CD14-positive monocyte (primary cell): Measurements from ENCODE around the gene GRIN3B. TPM values are rescaled to one million over a fixed set of nuclear protein-coding genes. Genes with fewer than 3 reads are reported as not detected.
A peak's percentile ranks its signal among the peaks of the same experiment; 100 is the strongest.

ENCODE experiments used
- DNase-seq, 3 donors: peaks; one replicate each; pipeline ENCODE4 v3.0.0-alpha.2; 2011 to 2022
- H2AFZ ChIP-seq: 2 replicates; pipeline ENCODE4 v1.6.0; 2012; ENCODE audit warnings: mild to moderate bottlenecking, low read depth, low read length, inconsistent platforms; ENCODE audit not compliant: insufficient read depth, poor library complexity, severe bottlenecking
- H3K27ac ChIP-seq, 2 donors: 1 replicate in 1 of 2; 2 replicates in 1 of 2; pipeline ENCODE4 v1.5.1; 2012 to 2013; ENCODE audit warnings: low read length in 2 of 2, control low read depth in 1 of 2, inconsistent platforms in 1 of 2, low read depth in 1 of 2, mild to moderate bottlenecking in 1 of 2
- H3K27me3 ChIP-seq, 2 donors: one replicate each; pipeline versions ENCODE4 v1.6.0 to v1.6.1; 2011 to 2013; ENCODE audit warnings: low read length in 2 of 2; ENCODE audit not compliant: control insufficient read depth in 2 of 2, insufficient read depth in 2 of 2
- H3K36me3 ChIP-seq, 2 donors: replicated peaks in 1 of 2; 1 replicate in 1 of 2; 2 replicates in 1 of 2; pipeline versions ENCODE4 v1.5.1 to v1.6.1; 2012 to 2013; ENCODE audit warnings: low read length in 2 of 2, control low read depth in 1 of 2, inconsistent platforms in 1 of 2, mild to moderate bottlenecking in 1 of 2; ENCODE audit not compliant: insufficient read depth in 2 of 2, control insufficient read depth in 1 of 2
- H3K4me1 ChIP-seq, 2 donors: 1 replicate in 1 of 2; 2 replicates in 1 of 2; pipeline versions ENCODE4 v1.5.1 to v1.6.1; 2012 to 2013; ENCODE audit warnings: low read length in 2 of 2, control low read depth in 1 of 2, inconsistent platforms in 1 of 2, mild to moderate bottlenecking in 1 of 2, moderate library complexity in 1 of 2; ENCODE audit not compliant: insufficient read depth in 2 of 2, control insufficient read depth in 1 of 2
- H3K4me2 ChIP-seq: replicated peaks from 2 replicates; pipeline ENCODE3; 2012; ENCODE audit warnings: low read length, moderate library complexity, mild to moderate bottlenecking; ENCODE audit not compliant: poor library complexity, severe bottlenecking; ENCODE audit errors: extremely low read depth
- H3K4me3 ChIP-seq, 3 experiments: fragments of 200-600 bp in 1 of 3; sonication (generic) in 1 of 3; replicated peaks in 1 of 3; 1 replicate in 2 of 3; 2 replicates in 1 of 3; pipeline ENCODE4 v1.5.1; 2011 to 2013; ENCODE audit warnings: low read length in 3 of 3, mild to moderate bottlenecking in 3 of 3, control low read depth in 2 of 3, low read depth in 2 of 3, inconsistent platforms in 1 of 3, moderate library complexity in 1 of 3
- H3K79me2 ChIP-seq: 2 replicates; pipeline ENCODE4 v1.6.0; 2012; ENCODE audit warnings: mild to moderate bottlenecking, control low read depth, inconsistent platforms, low read length, moderate library complexity; ENCODE audit not compliant: insufficient read depth
- H3K9ac ChIP-seq: 2 replicates; pipeline ENCODE4 v1.6.0; 2017; ENCODE audit warnings: low read length, mild to moderate bottlenecking; ENCODE audit not compliant: insufficient read depth, poor library complexity, severe bottlenecking
- H3K9me3 ChIP-seq, 2 donors: replicated peaks in 1 of 2; 1 replicate in 1 of 2; 2 replicates in 1 of 2; pipeline versions ENCODE4 v1.5.1 to v1.6.1; 2012 to 2013; ENCODE audit warnings: low read length in 2 of 2, control low read depth in 1 of 2; ENCODE audit not compliant: control insufficient read depth in 1 of 2, insufficient read depth in 1 of 2
- H4K20me1 ChIP-seq: 2 replicates; pipeline ENCODE4 v1.6.0; 2012; ENCODE audit warnings: mild to moderate bottlenecking, low read length, control low read depth, moderate library complexity; ENCODE audit not compliant: insufficient read depth
- H3K27ac Mint-ChIP-seq, 7 donors: one replicate each; pipeline ENCODE4 v1.8.0; 2020; ENCODE audit warnings: mild to moderate bottlenecking in 7 of 7, mixed read lengths in 7 of 7, moderate library complexity in 6 of 7, inconsistent platforms in 2 of 7
- H3K27me3 Mint-ChIP-seq, 3 donors: one replicate each; pipeline ENCODE4 v1.8.0; 2021 to 2022; ENCODE audit warnings: low read depth in 3 of 3, mild to moderate bottlenecking in 3 of 3, mixed read lengths in 3 of 3, moderate library complexity in 3 of 3, inconsistent platforms in 1 of 3
- H3K36me3 Mint-ChIP-seq, 2 donors: one replicate each; pipeline ENCODE4 v1.8.0; 2020; ENCODE audit warnings: mixed read lengths in 2 of 2, inconsistent platforms in 1 of 2, mild to moderate bottlenecking in 1 of 2
- H3K4me1 Mint-ChIP-seq: one replicate; pipeline ENCODE4 v1.8.0; 2020; ENCODE audit warnings: mild to moderate bottlenecking, mixed read lengths
- H3K4me3 Mint-ChIP-seq, 2 donors: one replicate each; pipeline ENCODE4 v1.8.0; 2020; ENCODE audit warnings: mild to moderate bottlenecking in 2 of 2, mixed read lengths in 2 of 2, moderate library complexity in 1 of 2
- H3K9me3 Mint-ChIP-seq, 7 donors: one replicate each; pipeline ENCODE4 v1.8.0; 2020 to 2022; ENCODE audit warnings: mixed read lengths in 7 of 7, mild to moderate bottlenecking in 6 of 7, moderate library complexity in 6 of 7, inconsistent platforms in 2 of 7
- WGBS: methylation state at CpG from one replicate; pipeline ENCODE4 v1.1.5; 2013; ENCODE audit warnings: missing lambda C conversion rate; ENCODE audit not compliant: insufficient coverage; 5-methylcytosine and 5-hydroxymethylcytosine counted together
- intact Hi-C, 2 donors: fragments of 100-400 bp; cut with micrococcal nuclease; formaldehyde crosslinking; loops; one replicate each; pipeline versions ENCODE4 v1.15.0 to v1.15.1; 2023
- polyA plus RNA-seq, 3 donors: library from polyadenylated mRNA; depleted of rRNA in 1 of 3; unstranded in 2 of 3; stranded (reverse) in 1 of 3; fragments of 300-500 nt in 2 of 3; fragments of >200 nt in 1 of 3; fragmentation: Illumina TruSeq in 2 of 3; gene quantifications; 1 replicate in 2 of 3; 2 replicates in 1 of 3; pipeline ENCODE4 v1.2.3, GENCODE V29; 2012 to 2021
- TF ChIP-seq, protein P1 (sequence below): fragments of 200-600 bp; IDR thresholded peaks from one replicate; pipeline ENCODE4 v1.8.0; 2022; ENCODE audit warnings: antibody characterized with exemption, mild to moderate bottlenecking

Gene GRIN3B
- polyA plus RNA-seq, 3 donors = 0.13 to 0.27 TPM; not detected in 1

GRCh38 chr19:1004803-1005664 is 4.8 kb downstream of the GRIN3B start:
- Mint-ChIP-seq H3K27ac (no peak overlapping the region), H3K36me3 (peaks cover 4 to 8% of the 10 kb centered on the region in 2 donors), H3K4me1 (peaks cover 6% of the 10 kb centered on the region), H3K4me3 (no peak overlapping the region), H3K27me3 (peaks cover 15 to 31% (median 15%) of the 10 kb centered on the region in 3 donors), H3K9me3 (peaks cover 0 to 6% (median 3%) of the 10 kb centered on the region in 7 donors)
- TF ChIP-seq, protein P1, sequence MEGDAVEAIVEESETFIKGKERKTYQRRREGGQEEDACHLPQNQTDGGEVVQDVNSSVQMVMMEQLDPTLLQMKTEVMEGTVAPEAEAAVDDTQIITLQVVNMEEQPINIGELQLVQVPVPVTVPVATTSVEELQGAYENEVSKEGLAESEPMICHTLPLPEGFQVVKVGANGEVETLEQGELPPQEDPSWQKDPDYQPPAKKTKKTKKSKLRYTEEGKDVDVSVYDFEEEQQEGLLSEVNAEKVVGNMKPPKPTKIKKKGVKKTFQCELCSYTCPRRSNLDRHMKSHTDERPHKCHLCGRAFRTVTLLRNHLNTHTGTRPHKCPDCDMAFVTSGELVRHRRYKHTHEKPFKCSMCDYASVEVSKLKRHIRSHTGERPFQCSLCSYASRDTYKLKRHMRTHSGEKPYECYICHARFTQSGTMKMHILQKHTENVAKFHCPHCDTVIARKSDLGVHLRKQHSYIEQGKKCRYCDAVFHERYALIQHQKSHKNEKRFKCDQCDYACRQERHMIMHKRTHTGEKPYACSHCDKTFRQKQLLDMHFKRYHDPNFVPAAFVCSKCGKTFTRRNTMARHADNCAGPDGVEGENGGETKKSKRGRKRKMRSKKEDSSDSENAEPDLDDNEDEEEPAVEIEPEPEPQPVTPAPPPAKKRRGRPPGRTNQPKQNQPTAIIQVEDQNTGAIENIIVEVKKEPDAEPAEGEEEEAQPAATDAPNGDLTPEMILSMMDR = no peak
- no peak overlapping the region for H2AFZ ChIP-seq
- H3K4me2 ChIP-seq = no peak overlapping the region
- peaks cover 6 to 20% of the 10 kb centered on the region in 2 donors for H3K27me3 ChIP-seq
- peaks cover 21% of the 10 kb centered on the region for H4K20me1 ChIP-seq
- H3K9me3 ChIP-seq = no peaks in the 10 kb centered on the region
- DNase-seq = no peak
- peaks cover 3 to 7% of the 10 kb centered on the region in 2 donors for H3K36me3 ChIP-seq
- H3K4me3 ChIP-seq = no peak overlapping the region
- WGBS = 95% methylated on average over 62 of the region's 70 CpGs
- H3K9ac ChIP-seq = no peak overlapping the region
- no peak overlapping the region for H3K27ac ChIP-seq
- H3K4me1 ChIP-seq = peaks cover 12 to 13% of the 10 kb centered on the region in 2 donors
- intact Hi-C loops = no loop called here
- no peaks in the 10 kb centered on the region for H3K79me2 ChIP-seq

DNA sequence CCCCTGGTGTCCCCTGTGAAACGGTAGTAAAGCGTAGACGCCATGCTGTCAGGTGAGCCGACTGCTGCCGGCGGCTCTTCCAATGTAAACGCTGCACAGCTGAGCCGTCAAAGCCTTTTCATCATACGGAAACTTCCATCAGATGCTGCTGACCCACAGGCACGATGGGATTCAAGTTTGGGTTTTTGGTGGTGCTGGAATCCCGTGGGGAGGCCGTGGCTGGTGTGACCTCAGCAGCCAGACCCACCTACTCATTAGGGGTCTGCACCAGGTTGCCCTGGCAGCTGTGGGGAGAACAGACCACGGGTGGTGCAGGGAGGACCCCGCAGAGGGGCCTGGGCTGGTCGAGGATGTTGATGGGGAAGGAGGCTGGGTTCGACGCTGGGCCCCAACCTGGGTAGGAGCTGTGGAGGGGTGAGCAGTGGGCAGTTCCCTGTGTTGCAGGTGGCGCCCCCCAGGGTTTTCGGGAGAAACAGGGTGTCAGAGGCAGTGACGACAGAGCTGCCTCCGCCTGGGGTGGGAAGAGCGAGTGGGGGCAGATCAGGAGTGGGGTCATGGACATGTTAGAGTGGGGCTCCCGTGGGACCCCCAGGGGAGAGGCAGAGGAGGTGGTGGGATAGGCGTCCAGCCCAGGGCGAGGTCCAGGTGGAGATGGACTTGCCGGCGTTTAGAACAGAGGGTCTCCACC is 6.6 kb downstream of the GRIN3B start:
- H3K27ac Mint-ChIP-seq = peak overlapping the region in 1 of 7 donors; percentile 58
- TF ChIP-seq, protein P1 = no peak
- Histone ChIP-seq H3K36me3 (peaks cover 11 to 24% of the 10 kb centered on the region in 2 donors), H3K9me3 (no peaks in the 10 kb centered on the region), H4K20me1 (peaks cover 36% of the 10 kb centered on the region), H3K4me1 (peaks cover 0 to under 1% of the 10 kb centered on the region in 2 donors), H3K9ac (no peak overlapping the region), H3K4me2 (no peak overlapping the region), H3K4me3 (no peak overlapping the region), H3K27ac (no peak overlapping the region), H3K27me3 (peaks cover 0 to 7% of the 10 kb centered on the region in 2 donors), H2AFZ (no peak overlapping the region), H3K79me2 (no peaks in the 10 kb centered on the region)
- H3K4me3 Mint-ChIP-seq = no peak overlapping the region
- intact Hi-C loops = no loop called here
- WGBS = 91% methylated on average over 25 of the region's 27 CpGs
- H3K9me3 Mint-ChIP-seq = peaks cover 0 to 3% (median 2%) of the 10 kb centered on the region in 7 donors
- no peaks in the 10 kb centered on the region for H3K4me1 Mint-ChIP-seq
- DNase-seq = no peak
- peaks cover 8 to 18% of the 10 kb centered on the region in 2 donors for H3K36me3 Mint-ChIP-seq
- peaks cover 6 to 16% (median 10%) of the 10 kb centered on the region in 3 donors for H3K27me3 Mint-ChIP-seq
